Measurements from ENCODE around the gene KCNB1. TPM values are rescaled to one million over a fixed set of nuclear protein-coding genes. Genes with fewer than 3 reads are reported as not detected.

The KCNB1 gene
- total RNA-seq, 1 experiment from 2014 or later = 0.31 TPM

- DNase-seq (ENCODE audit: low spot score) = no peak
Measured at GRCh38 chr20:49354673-49355072, 127.8 kb downstream of the KCNB1 start.

DNA sequence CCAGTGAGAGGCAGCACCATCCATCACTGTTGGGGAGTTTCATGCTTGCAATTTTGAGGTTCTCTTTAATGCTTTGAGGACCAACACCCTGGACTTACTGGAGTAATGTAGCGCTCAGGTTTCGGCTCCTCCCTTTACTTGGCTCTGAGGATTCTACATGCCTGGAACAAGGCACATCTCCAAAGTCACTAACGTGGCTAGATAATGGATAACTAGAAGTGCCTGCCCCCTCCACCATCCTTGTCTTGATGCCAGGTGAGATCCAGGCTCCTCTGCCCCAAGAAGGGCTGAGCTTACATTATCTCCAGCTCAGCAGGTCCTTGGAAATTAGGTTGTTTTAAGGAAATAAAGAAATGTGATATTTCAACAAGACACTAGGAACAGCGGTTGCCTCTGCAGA is 129.1 kb downstream of the KCNB1 start:
- no peak for DNase-seq (ENCODE audit: low spot score)

GRCh38 chr20:49352751-49353150 is 129.7 kb downstream of the KCNB1 start:
- DNase-seq (ENCODE audit: low spot score) = no peak

DNA sequence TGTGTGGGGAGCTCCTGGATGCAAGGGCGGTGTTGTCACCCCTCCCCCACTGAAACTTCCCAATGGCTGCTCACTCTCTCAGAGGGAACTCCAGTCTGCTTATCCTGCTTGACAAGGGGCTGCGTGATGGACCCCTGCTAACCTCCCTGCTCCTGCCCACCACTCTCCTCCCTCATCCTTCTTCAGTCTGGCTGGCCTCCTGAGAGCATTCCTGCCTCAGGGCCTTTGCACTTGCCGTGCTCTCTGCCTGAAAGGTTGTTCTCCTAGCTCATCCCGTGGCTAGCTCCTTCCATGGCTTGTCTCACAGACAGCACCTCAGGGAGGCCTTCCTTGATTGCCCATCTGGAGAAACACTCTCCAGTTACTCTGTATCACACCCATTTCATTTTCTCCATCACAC is 130.7 kb downstream of the KCNB1 start:
- no peak for DNase-seq (ENCODE audit: low spot score)

- DNase-seq (ENCODE audit: low spot score) = no peak
Measured at GRCh38 chr20:49349694-49350252, 132.7 kb downstream of the KCNB1 start.

DNA sequence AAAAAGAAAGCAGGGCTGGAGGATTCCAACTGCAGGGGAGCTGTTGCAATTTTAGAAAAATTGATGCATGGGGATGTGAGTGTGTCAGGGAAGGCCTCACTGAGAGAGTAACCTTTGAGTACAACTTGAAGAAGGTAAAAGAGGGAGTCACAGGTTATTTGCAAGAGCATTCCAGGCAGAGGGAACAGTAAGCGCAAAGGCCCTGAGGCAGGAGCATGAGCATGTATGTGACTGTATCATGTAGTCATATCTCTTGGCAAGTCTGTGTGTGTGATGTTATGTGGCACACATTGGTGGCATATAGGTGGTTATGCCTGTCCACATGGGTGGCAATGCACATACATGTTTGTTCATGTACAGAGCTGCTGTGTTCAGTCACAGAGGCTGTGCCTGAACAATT is 133.4 kb downstream of the KCNB1 start:
- no peak for DNase-seq (ENCODE audit: low spot score)

DNA sequence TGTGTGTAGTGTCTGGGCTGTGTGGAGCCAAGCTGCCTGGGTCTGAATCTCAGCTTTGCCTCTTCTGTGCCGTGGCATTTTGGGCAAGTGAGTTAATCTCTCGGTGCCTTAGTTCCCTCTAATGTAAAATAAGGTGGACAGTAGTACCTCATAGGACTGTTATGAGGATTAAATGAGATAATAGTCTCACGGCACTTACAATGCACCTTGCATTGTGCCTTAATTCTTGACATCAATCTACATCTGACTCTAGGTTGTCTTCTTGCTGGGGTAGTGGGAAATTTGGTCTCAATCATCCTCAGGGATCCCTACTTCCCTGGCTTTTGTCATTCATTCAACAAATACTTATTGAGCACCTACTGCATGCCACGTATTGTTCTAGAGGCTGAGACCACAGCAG is 133.9 kb downstream of the KCNB1 start:
- no peak for DNase-seq (ENCODE audit: low spot score)

DNA sequence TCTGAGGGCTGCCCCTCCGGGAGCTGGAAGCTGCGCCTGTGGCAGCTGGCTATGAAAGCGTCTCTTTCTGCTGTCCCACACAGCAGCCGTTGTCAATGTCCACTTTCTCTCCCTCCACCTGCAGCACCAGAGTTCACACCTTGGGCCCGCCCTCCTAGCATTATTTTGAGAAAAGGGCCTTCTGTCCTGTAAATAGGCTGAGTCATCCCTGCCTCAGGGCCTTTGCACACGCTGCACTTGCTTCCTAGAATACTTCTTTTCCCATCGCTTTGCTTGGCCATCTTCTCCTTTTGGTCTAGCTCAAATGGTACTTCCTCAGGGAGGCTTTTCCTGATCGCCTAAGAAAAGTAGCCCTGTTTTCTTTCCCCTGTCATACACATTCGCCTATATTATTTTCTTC is 135.3 kb downstream of the KCNB1 start:
- no peak for DNase-seq (ENCODE audit: low spot score)

DNA sequence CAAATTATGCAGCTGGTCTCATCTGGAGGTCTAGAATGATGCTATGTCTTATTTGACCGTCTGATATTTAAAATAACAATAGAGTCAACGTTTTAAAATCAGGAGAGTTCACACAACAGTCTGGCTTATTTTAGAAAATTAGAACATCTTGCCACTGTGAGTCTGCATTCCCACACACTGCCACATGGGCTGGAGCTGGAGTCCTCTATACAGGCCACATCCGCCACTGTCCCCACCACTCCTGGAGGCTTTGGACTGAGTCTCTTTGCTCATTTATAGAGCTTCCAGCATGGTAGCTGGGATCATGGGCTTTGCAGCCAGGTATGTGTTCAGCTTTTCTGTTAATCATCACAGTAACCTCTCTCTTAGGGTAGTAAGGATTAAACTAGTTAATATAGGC is 135.8 kb downstream of the KCNB1 start:
- no peak for DNase-seq (ENCODE audit: low spot score)

- DNase-seq (ENCODE audit: low spot score) = peak; percentile 88
Measured at GRCh38 chr20:49345524-49345923, 136.9 kb downstream of the KCNB1 start.

DNA sequence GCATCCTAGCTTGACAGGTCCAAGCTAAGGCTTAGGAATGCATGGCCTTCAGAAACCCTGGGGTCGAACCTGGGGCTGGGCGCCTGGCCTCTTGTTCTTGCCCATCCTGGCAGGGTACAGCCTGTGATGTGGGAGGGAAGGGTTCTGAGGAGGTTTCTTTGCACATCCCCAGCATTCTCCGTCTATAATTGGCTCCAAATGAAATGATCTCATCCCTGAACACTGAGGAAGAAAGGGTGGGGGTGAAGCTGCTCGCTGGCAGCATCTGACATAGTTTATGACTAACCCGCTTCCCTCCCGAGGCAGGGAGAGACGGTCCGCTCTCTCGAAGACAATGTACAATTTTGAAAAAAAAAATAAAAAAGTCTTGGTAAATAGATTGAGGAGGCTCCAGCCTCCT is 137.5 kb downstream of the KCNB1 start:
- DNase-seq (ENCODE audit: low spot score) = peak; percentile 99

- no peak for DNase-seq (ENCODE audit: low spot score)
Measured at GRCh38 chr20:49344140-49344539, 138.3 kb downstream of the KCNB1 start.

DNA sequence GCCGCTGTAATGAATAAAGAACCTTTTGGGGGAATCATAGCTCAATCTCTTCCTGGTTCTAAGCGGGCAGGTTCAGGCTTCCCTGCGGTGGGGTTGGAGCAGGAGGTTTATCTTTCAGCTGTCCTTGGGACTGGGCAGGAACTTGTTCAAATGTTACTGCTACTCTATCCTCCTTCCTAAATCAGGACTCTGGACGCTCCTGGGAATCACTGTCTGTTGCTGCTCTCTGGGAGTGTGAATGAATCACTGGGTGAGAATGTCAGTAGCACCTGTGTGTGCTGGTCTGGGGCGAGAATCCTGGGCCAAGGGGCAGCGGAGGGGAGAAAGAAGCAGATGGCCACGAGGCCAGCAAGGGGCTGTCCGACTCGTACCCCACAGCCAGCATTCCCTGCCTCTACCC is 139.2 kb downstream of the KCNB1 start:
- DNase-seq (ENCODE audit: low spot score) = peak; percentile 69

DNA sequence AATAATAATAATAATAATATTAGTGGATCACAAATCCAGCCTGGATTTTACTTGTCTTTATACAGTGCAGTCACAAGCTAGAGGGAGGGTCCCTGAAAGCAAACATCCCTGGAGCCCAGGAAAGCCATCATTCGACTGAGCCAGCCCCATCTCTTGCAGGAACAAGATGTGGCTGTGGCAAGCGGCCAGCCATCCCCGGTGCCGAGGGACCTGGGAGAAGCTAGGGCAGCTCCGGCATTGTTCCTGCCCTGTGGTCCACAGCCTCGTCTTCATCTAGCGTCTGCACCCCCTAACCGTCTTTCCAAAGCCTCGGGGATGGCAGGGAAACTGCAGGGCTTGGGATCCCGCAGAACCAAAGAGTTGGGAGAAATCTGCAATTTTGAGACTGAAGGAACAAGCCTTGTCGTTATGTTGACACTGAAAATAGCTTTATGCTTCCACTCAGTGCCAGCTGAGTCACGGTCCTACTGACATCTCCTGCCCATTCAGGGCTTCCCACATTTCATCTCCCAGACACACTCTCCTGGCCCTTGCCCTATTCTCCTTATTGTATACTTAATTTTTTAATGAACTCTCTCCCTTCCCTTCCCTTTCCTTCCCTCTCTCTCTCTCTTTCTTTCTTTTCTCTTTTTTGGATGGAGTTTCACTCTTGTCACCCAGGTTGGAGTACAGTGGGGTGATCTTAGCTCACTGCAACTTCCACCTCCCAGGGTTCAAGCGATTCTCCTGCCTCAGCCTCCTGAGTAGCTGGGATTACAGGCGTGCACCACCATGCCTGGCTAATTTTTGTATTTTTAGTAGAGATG is 142.1 kb downstream of the KCNB1 start:
- DNase-seq (ENCODE audit: low spot score) = peak; percentile 38

GRCh38 chr20:49339123-49339522 is 143.3 kb downstream of the KCNB1 start:
- no peak for DNase-seq (ENCODE audit: low spot score)

GRCh38 chr20:49338061-49338460 is 144.4 kb downstream of the KCNB1 start:
- no peak for DNase-seq (ENCODE audit: low spot score)

GRCh38 chr20:49337357-49337756 is 145.1 kb downstream of the KCNB1 start:
- no peak for DNase-seq (ENCODE audit: low spot score)

GRCh38 chr20:49336786-49337185 is 145.7 kb downstream of the KCNB1 start:
- DNase-seq (ENCODE audit: low spot score) = no peak

DNA sequence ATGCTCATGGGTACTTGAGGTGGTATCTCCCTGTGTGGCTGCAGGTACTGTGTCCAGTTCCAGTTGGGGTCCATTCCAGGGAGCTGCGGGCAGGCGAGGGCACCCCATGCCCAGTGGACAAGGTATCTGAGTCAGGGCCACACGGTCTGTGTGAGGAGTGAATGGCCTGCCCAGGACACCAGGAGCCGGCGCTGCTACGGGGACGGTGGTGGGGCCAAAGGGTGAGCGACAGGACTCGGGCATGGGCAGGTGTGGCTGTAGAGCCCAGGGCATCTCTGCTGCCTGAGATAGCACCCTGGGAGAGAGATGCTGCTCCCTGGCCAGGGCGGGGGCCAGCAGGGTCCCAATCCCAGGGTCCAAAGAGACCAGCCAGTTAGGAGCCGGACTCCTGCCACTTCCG is 147.0 kb downstream of the KCNB1 start:
- no peak for DNase-seq (ENCODE audit: low spot score)

- DNase-seq (ENCODE audit: low spot score) = no peak
Measured at GRCh38 chr20:49330701-49331615, 151.5 kb downstream of the KCNB1 start.

DNA sequence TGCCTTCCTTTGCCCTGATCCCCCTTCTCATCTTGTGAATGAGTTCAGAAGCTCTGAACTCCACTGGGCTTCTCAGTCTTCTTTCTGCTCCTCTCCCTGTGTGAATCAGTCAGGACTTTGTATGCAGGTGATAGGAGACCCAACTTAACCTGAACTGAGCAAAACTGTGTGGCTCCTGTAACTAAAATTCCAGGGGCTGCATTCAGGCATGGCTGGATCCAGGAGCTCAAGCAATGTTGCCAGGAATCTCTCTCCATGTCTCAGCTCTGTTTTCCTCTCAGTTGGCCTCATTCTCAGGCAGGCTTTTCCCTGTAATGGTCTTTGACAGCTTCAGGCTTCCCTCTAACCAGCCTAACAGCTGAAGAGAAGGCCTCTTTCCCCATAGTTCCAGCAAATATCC is 153.7 kb downstream of the KCNB1 start:
- no peak for DNase-seq (ENCODE audit: low spot score)

DNA sequence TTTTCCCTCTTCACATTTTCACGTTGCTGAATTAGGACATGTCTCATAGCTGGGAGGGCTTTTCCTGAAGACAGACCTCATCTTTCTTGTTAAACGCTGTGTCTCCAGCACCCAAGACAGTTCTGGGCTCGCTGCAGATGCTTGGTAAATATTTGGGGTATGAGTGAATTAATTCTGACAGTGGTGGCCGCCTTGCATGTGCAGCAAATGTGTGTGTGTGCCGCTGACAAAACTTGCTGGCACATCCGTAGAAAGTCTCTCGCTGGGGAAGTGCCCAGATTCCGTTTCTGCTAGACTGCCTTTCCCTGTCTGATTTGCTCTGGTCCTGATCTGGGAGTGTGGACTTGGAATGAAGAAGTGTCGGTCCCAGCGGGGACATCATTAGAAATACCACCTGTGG is 156.4 kb downstream of the KCNB1 start:
- DNase-seq (ENCODE audit: low spot score) = no peak

GRCh38 chr20:49324306-49324705 is 158.2 kb downstream of the KCNB1 start:
- DNase-seq (ENCODE audit: low spot score) = no peak
